K562 (cell line): Measurements from ENCODE around the gene TNFSF9. TPM values are rescaled to one million over a fixed set of nuclear protein-coding genes. Genes with fewer than 3 reads are reported as not detected.
A peak's percentile ranks its signal among the peaks of the same experiment; 100 is the strongest.

ENCODE experiments used
- ETV6 ChIP-seq, 3 experiments: fragments of 150-350 bp in 1 of 3; sonication (generic) in 1 of 3; formaldehyde crosslinking in 1 of 3; IDR thresholded peaks; 2 replicates each; pipeline versions ENCODE4 v1.6.1 to v1.8.0; 2014 to 2022; ENCODE audit warnings: borderline replicate concordance in 2 of 3, low read depth in 2 of 3, antibody characterized with exemption in 1 of 3, low read length in 1 of 3, mild to moderate bottlenecking in 1 of 3, missing genetic modification reagents in 1 of 3
- EWSR1 ChIP-seq: fragments of 450-650 bp; IDR thresholded peaks from 2 replicates; pipeline ENCODE4 v1.6.1; 2018; ENCODE audit warnings: borderline replicate concordance, mild to moderate bottlenecking, low read depth, moderate library complexity; ENCODE audit not compliant: partially characterized antibody
- FOXO4 ChIP-seq: fragments of 450-650 bp; formaldehyde crosslinking; IDR thresholded peaks from 2 replicates; pipeline ENCODE4 v1.4.0; 2020; ENCODE audit warnings: mild to moderate bottlenecking, moderate library complexity
- JUNB ChIP-seq: fragments of 450-650 bp; formaldehyde crosslinking; conservative IDR thresholded peaks from 2 replicates; pipeline ENCODE4 v1.4.0; 2020; ENCODE audit warnings: mild to moderate bottlenecking
- KAT7 ChIP-seq: sonication (generic); formaldehyde crosslinking; IDR thresholded peaks from 2 replicates; pipeline ENCODE4 v1.8.0; 2022; ENCODE audit warnings: missing genetic modification reagents, mild to moderate bottlenecking, borderline replicate concordance
- KLF6 ChIP-seq: fragments of 250-450 bp; sonication (Bioruptor Pico); IDR thresholded peaks from 2 replicates; pipeline ENCODE4 v1.4.0; 2020; ENCODE audit warnings: mild to moderate bottlenecking, moderate library complexity, borderline replicate concordance
- MCM2 ChIP-seq: fragments of 450-650 bp; IDR thresholded peaks from 2 replicates; pipeline ENCODE4 v1.6.1; 2017; ENCODE audit warnings: low read depth, mild to moderate bottlenecking
- MYBL2 ChIP-seq, 2 experiments: fragments of 450-650 bp in 1 of 2; sonication (generic) in 1 of 2; formaldehyde crosslinking in 1 of 2; IDR thresholded peaks; 2 replicates each; pipeline versions ENCODE4 v1.6.1 to v1.8.1; 2017 to 2022; ENCODE audit warnings: borderline replicate concordance in 1 of 2, inconsistent platforms in 1 of 2, low read depth in 1 of 2, mild to moderate bottlenecking in 1 of 2, missing genetic modification reagents in 1 of 2, moderate library complexity in 1 of 2
- NCOA1 ChIP-seq: fragments of 450-650 bp; IDR thresholded peaks from 2 replicates; pipeline ENCODE4 v1.6.1; 2016; ENCODE audit warnings: low read depth
- NFIC ChIP-seq: fragments of 450-650 bp; IDR thresholded peaks from 2 replicates; pipeline ENCODE4 v1.6.1; 2017; ENCODE audit warnings: mild to moderate bottlenecking, inconsistent platforms
- NFRKB ChIP-seq: fragments of 450-650 bp; IDR thresholded peaks from 2 replicates; pipeline ENCODE4 v1.6.1; 2016; ENCODE audit warnings: low read depth
- OTX1 ChIP-seq: fragments of 450-650 bp; formaldehyde crosslinking; IDR thresholded peaks from 2 replicates; pipeline ENCODE4 v1.4.0; 2022; ENCODE audit warnings: mild to moderate bottlenecking
- PRDM10 ChIP-seq: fragments of 450-650 bp; IDR thresholded peaks from 2 replicates; pipeline ENCODE4 v1.6.1; 2018; ENCODE audit not compliant: partially characterized antibody
- RBM25 ChIP-seq: fragments of 200-400 bp; formaldehyde crosslinking; IDR thresholded peaks from 2 replicates; pipeline ENCODE4 v1.6.1; 2018; ENCODE audit warnings: low read length, low read depth, moderate library complexity; ENCODE audit not compliant: severe bottlenecking
- SIX5 ChIP-seq, 2 experiments: IDR thresholded peaks; 2 replicates each; pipeline ENCODE4 v1.6.1; 2011; ENCODE audit warnings: low read length in 2 of 2, borderline replicate concordance in 1 of 2, low read depth in 1 of 2, mild to moderate bottlenecking in 1 of 2, moderate library complexity in 1 of 2; ENCODE audit not compliant: insufficient read depth in 1 of 2
- SMARCC2 ChIP-seq: fragments of 450-650 bp; IDR thresholded peaks from 2 replicates; pipeline ENCODE4 v1.6.1; 2017; ENCODE audit warnings: antibody characterized with exemption, moderate library complexity, mild to moderate bottlenecking, low read depth
- TAF15 ChIP-seq: fragments of 200-400 bp; formaldehyde crosslinking; IDR thresholded peaks from 2 replicates; pipeline ENCODE4 v1.6.1; 2017; ENCODE audit warnings: mild to moderate bottlenecking, low read depth, low read length, moderate library complexity
- TAL1 ChIP-seq: fragments of 450-650 bp; IDR thresholded peaks from 2 replicates; pipeline ENCODE4 v1.6.1; 2016; ENCODE audit warnings: mild to moderate bottlenecking
- TBL1XR1 ChIP-seq, 2 experiments: IDR thresholded peaks; 2 replicates each; pipeline ENCODE4 v1.6.1; 2012; ENCODE audit warnings: improper control_type of control experiment in 2 of 2, low read length in 2 of 2, mild to moderate bottlenecking in 1 of 2
- ZNF197 ChIP-seq: fragments of 200-800 bp; sonication (Bioruptor generic); IDR thresholded peaks from 2 replicates; pipeline ENCODE4 v1.6.1; 2016; ENCODE audit warnings: low read depth, missing genetic modification characterization, missing compliant biosample characterization
- ZNF274 ChIP-seq: IDR thresholded peaks from 2 replicates; pipeline ENCODE4 v1.6.1; 2011; ENCODE audit warnings: low read depth, mild to moderate bottlenecking, low read length, moderate library complexity, borderline replicate concordance
- ZNF57 ChIP-seq: fragments of 450-650 bp; formaldehyde crosslinking; IDR thresholded peaks from 2 replicates; pipeline ENCODE4 v1.4.0; 2020; ENCODE audit warnings: mild to moderate bottlenecking, moderate library complexity
- polyA plus RNA-seq, 8 experiments: library from polyadenylated mRNA; depleted of rRNA in 4 of 8; stranded (reverse) in 5 of 8; unstranded in 3 of 8; fragments of >200 nt; fragmentation: Nextera tagmentation in 2 of 8; fragmentation: Illumina TruSeq in 1 of 8; extraction: Ambion mirVana in 2 of 8; extraction: Trizol in 1 of 8; gene quantifications; 2 replicates each; pipeline versions ENCODE4 v1.2.1 to v1.2.3, GENCODE V29; 2011 to 2014; ENCODE audit warnings: inconsistent platforms in 1 of 8, missing spikeins in 1 of 8
- total RNA-seq, 7 experiments: library from RNA; depleted of rRNA in 6 of 7; stranded (reverse); fragments of >200 nt in 6 of 7; fragmentation: Illumina TruSeq in 2 of 7; extraction: Trizol in 2 of 7; gene quantifications; 2 replicates each; pipeline versions ENCODE4 v1.2.1 to v1.2.3, GENCODE V29; 2011 to 2021; ENCODE audit warnings: low replicate concordance in 1 of 7

The TNFSF9 gene
- total and polyA plus RNA-seq, 9 of the 15 experiments (the other 6 are each of a cell fraction or from before 2014, with no cell fraction given) = 1.4 to 17.9 (median 6.5) TPM

- no peak for TF ChIP-seq ZNF197 (CRISPR knock-in tag)
- no peak for TF ChIP-seq JUNB
- TF ChIP-seq SIX5 (IDR thresholded peaks at IDR 0.05; ENCODE audit: borderline replicate concordance in 1 of 2, insufficient read depth in 1 of 2, low read depth in 1 of 2, low read length in 2 of 2) = no peak
- peak; percentile 64 for TF ChIP-seq NCOA1
- no peak for TF ChIP-seq EWSR1
- peak; percentile 44 for TF ChIP-seq NFIC
- TF ChIP-seq OTX1 (CRISPR knock-in tag) = peak; percentile 59; the same call in 1 of the 2 replicates
- TF ChIP-seq NFRKB = peak; percentile 84
- TF ChIP-seq TAF15 = no peak
- no peak for TF ChIP-seq PRDM10
- TF ChIP-seq FOXO4 = no peak
- no peak for TF ChIP-seq MCM2
- no peak; the same call in 1 of the 2 replicates for TF ChIP-seq KAT7 (CRISPR knock-in tag)
- TF ChIP-seq RBM25 = peak; percentile 19
- TF ChIP-seq KLF6 (CRISPR knock-in tag) = no peak
- TF ChIP-seq ETV6 (IDR thresholded peaks at IDR 0.05; ENCODE audit: borderline replicate concordance in 1 of 2, low read depth in 2 of 2, low read length in 1 of 2) = 0 out of 4 replicates have a peak, but pooled peaks of 1 of the 2 experiments have one; percentile 18
- no peak for TF ChIP-seq ETV6 (CRISPR knock-in tag; IDR thresholded peaks at IDR 0.05; ENCODE audit: borderline replicate concordance)
- TF ChIP-seq MYBL2 (IDR thresholded peaks at IDR 0.05; ENCODE audit: low read depth) = peak; percentile 44; the same call in 1 of the 2 replicates
- no peak for TF ChIP-seq MYBL2 (CRISPR knock-in tag; IDR thresholded peaks at IDR 0.05; ENCODE audit: borderline replicate concordance)
- TF ChIP-seq ZNF274 = no peak
- no peak for TF ChIP-seq TBL1XR1 (IDR thresholded peaks at IDR 0.05; ENCODE audit: low read length in 2 of 2)
- peak; percentile 21; the same call in 1 of the 2 replicates for TF ChIP-seq TAL1
- TF ChIP-seq SMARCC2 = no peak; the same call in 1 of the 2 replicates
- TF ChIP-seq ZNF57 = no peak
These were observed at the start of gene TNFSF9 (continued) for GRCh38 chr19:6530386-6531162.
